ENCODE measurements around the gene MET.
"Not testable (repeated sequence)": the region's sequence is repeated elsewhere in the genome, so short reads cannot be mapped to it uniquely, and the experiment has no call there.

MET gene

DNA sequence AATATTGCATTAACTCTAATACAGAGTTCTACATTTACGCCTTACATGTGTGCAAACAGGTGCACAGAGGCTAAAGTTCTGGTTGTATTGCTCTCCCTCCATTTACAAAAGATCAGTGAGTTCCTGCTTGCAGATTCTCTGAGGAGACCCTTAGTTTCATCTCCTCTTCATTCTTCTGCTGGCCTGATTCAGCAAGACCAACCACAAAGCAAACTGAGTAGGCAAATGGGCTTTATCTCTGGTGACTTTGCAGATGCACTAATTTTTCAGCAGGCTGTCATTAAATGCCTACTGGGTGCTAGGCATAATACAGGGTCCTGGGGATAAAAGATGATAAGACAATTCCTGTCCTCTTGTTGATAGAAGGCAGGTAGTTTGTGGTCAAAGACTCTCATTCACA, 56.4 kb downstream of the MET start:
- no peak for DNase-seq

GRCh38 chr7:116730097-116731022, 58.4 kb downstream of the MET start:
- no peak for DNase-seq

DNA sequence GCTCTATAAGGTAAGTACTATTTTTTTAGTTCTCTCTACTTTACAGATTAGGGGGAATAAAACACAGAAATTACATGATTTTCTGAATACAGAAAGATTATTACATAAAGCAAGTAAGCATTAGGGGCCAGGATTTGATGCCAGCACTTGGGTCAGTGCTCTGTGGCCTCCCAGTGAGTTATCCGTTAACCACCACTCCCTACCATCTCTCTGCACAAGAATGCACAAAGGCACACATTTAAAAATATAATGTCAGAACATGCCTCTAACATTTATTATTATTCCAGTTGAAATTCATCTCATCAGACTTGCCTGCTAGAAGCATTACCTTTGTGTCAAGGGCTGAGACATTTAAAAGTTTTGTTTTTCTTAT, 59.0 kb downstream of the MET start:
- no peak for DNase-seq

DNA sequence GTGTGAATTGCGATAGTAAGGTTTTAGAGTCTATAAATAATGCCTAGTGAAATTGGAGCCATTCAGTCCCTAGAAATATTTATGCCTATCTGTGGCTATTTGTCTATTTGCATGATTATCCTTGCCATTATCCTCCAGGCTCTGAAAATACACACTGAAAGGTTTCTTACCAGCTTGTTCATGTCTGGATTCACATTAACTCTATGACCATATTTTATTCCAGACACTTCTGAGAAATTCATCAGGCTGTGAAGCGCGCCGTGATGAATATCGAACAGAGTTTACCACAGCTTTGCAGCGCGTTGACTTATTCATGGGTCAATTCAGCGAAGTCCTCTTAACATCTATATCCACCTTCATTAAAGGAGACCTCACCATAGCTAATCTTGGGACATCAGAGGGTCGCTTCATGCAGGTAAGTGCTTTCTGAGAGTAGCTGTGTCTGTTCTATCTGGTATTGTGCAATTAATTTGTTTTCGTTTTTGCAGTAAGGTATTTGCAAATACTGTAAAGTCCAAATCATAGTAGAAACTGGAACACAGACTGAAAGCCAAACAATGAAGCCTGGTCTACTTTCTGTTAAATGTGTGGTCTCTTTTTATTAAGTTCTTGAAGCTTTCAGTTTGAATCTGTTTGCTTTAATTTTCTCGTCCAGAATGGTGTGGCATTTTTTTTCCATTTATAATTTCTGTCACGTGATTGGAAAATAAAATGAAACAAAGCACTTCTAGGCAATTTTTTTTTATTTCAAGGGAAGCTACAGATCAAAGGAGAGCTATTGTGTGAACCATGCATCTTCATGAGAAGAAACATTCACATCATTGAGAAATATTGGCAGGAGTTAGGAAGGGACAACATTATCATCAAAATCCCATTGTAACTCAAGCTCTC, 59.7 kb downstream of the MET start:
- DNase-seq: no peak

DNA sequence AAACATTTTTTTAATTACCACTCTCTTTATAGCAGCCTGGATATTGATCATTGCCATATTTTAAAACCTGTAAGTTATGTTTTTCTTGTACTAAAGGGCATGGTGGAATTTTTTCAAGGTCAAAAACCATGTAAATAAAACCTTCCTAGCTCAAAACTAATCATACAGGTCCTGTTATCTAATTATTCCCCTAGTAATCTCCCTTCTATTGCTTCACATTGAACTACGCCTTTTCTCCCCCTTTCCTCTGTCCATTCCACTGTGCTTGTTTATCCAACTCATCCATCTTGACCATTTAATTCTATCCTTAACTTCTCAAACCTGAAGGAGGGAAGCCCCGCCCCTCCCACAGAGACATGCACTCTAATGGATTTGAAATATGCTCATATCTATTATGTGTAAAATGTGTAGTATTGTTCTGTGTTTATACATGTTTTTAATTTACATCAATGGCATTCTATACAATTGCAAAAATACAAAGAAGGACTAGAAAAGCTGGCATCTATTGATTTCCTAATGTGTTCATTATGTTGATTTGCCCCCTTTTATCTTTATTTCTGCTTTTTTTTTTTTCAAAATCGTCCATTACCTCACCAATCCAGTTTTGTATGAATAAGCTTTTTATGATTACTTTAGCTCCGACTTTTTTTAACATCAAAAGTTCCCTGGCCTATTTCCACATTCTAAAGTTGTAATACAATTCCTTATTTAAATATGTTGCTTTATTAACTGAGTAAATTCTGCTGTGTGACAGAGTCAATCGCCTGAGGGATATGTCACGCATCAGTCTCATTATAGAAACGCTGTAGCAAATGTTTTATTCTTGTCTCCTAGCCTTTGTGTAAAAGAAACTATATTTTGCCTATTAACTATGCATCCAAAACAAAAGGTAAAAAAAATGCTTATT, 61.0 kb downstream of the MET start:
- no peak for DNase-seq

DNA sequence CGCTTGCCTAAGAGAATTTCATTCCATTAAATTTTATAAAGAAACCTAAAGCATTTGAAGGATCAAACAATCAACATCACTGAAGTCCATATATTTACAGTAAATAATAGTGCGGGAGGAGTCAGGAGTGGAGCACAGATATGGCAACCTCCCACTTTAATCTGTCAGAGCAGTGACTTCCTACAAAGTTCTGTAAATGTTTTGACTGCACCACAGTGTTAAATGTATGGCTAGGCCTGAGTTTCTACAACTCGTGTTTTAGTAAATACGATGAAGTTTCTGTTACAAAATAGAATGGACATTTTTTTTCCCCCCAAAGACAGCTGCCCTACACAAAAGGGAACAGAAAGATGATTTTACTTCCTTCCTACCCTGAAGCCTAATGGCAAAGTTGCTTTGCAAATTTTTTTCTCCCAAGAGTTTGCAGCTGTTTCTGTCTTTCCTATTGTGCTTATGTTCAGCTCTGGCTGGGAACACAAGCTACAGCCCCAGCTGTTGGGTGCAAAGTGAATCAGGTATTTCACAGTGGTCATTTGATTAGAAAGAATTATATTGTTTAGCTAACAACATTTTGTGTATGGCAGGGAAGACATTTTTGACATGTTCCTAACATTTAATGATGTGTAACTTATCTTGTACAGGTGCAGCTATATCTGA, 62.1 kb downstream of the MET start:
- DNase-seq: no peak

DNA sequence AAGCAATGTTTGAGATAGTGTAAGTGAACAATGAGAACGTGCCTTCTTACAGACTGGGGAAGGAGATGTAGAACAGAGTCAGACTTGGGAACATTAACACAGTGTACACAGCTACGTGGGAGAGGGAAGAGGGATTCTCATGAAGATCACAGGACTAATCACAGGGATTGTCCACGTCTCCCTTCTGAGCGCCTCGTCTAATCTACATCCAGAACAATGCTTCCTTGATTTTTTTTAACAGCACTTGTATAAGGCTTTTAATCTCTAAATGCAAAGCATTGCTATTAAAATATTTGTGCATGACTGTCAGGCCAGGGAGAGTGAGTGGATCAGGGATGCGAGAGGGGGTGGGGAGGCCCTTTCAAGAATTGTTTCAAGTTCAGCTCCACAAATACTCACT, 62.7 kb downstream of the MET start:
- DNase-seq: no peak

DNA sequence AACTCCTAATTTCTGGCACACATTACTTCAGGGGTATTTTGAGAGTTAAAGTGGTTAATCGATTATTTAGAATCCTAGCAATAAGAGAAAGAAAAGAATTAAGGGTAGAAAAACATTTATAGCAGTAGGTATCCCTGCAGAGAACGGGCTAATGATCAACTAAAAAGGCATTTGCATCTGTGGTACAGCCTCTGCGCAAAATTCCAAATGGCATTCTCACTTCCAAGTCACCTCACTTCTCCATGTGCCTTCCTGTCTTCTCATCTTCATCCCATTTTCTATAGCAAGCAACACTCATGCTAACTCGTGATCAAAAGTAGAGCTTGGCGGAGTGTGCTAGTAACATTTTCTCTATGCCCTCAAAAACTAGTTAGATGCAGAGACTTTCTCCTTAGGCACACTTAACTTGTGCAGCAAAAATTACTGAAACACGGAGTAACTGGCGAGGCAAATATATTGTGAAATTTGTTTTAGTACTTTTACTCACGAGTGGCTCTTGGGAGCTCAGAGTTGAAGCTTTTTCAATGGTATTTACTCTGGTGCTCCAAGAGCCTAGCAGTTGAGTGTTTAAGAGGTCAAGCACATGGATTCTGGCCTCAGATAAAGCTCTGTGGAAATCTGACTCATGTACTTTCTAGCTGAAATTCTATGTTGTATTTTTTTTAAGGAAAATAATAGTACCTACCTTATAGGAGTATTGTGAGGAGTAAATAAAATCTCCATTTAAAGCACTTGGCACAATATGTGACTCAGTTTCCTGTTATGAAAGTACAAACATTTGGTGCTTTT, 65.1 kb downstream of the MET start:
- no peak for DNase-seq

DNA sequence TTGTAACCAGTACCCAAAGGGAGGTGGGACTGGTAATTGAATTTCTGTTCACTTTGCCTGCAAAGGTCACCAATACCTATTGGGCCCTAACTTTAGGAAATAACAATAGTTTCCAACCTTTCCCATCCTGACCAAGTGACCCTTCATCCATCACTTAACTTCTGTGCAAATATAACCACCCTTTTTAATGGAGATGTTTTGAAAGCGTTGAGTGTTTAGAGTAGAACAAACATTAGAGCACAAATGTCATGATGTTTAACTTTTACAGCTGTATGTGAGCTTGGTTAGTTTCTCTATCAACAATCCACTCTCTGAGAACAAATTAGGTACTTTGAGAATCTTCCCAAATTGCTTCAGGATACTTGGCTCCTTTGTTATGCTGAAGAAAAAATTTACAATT, 66.4 kb downstream of the MET start:
- no peak for DNase-seq

DNA sequence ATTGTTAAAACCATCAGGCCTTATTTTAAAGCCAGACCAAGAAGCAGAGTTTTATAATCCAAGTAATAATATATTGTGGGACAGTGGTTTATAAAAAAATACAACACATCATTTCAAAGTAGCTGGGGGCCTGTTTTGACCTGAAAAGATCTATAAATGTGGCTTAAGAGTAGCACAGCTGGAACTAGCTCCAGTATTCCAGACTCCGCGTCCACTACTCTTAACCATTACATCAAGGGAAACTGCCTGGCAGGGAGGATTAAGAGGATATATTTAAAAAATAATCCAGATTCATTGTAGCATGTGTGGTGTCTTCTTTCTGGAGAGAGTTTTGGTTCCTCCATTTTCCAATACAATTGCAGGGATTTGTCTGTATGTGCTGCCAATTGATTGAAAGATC, 67.3 kb downstream of the MET start:
- DNase-seq: no peak

DNA sequence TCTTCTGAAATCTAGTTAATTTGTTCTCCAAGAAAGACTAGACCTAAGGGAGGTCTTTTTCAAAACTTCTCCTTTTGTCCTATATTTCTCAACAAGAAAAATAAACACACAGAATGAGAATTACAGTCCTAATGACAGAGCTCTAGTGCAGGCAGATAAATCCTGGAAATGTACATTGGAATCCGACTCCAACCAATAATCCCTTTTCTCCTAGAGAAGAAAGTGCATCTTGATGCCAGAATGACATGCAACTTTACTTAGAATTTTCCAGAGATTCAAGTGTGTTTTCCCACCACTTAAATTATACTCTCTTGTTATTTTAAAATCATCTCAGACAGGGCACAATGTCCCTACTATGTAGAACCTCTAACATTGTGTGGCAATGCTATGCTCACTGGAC, 68.2 kb downstream of the MET start:
- no peak for DNase-seq

GRCh38 chr7:116740755-116741462, 68.9 kb downstream of the MET start:
- DNase-seq: no peak

DNA sequence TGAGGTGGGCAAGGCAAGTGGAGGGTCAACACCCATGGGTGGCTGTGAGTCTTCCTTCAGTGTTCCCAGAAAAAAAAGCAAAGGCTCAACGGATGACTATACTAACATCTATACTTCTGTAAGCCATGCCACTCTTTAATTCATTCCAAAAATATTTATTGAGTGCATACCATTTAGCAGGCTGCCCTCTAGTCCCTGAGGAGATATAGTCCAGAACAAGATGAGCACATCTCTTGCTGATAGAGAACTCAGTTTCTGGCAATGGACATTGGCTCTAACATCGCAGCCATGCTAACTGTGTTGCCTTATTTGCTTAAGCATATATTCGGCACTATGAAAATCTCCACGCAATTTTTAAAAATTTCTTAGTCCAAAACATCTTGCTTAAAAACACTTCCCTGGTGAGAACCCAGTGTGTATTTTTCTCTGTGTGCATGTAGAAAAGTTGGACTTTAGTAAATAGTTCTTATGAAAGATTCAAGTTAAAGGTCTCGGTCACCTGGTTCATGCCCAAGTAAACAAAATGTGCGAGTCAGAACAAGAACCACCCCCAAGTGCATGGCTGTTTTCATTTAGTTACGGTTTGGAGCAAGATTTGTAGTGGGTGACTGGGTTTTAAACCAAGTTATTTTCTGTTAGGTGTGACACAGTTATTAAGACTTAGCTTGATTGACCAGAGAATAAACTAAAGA, 69.8 kb downstream of the MET start:
- DNase-seq: no peak

- no peak for DNase-seq
These were observed 70.6 kb downstream of the MET start for GRCh38 chr7:116742641-116743040.

GRCh38 chr7:116743835-116744234, 71.8 kb downstream of the MET start:
- not testable (repeated sequence) for DNase-seq

- DNase-seq: not testable (repeated sequence)
These were observed 74.4 kb downstream of the MET start for GRCh38 chr7:116746388-116746787.

- DNase-seq: not testable (repeated sequence)
These were observed 79.1 kb downstream of the MET start for GRCh38 chr7:116751070-116751469.

DNA sequence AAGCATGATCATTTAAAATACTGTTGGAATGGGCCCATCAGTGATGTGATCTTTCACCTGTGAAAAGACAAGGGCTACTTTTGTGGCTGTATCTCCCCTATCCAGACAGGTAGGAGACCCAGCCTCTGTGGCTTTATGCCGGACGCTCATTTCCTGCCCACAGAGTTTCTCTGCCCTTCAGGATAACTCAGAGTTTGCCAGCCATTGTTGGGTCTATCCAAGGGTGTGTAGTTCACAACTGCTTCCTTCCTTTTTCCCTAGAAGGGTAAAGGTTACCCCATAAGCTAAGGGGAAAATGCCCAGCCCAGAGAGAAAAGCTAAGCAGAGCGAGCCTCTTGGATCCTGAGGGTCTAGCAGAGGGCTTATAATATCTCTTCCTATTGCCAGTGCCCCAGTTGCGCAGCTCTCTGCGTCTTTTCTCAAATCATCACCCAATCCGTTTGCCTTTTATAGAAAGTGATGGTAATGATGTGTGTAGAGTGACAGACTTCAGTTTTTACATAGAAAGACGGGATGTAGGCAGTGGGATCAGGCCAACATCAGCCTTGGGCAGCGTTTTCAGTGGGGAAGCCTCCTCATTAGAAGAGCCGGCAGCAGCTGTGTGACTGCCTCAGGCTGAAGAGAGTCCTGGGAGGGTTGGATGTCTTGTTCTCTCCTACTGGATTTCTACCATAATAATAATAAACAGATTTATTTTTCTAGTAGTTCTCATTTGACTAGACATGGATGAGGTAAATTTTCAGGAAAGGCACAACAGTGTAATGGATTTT, 80.5 kb downstream of the MET start:
- no peak for DNase-seq

GRCh38 chr7:116753130-116753529, 81.1 kb downstream of the MET start:
- no peak for DNase-seq
